ENCODE measurements around the gene SHROOM2. TPM values are rescaled to one million over a fixed set of nuclear protein-coding genes. Genes with fewer than 3 reads are reported as not detected.

Gene SHROOM2
- total RNA-seq, 1 experiment from 2014 or later, result 14.1 TPM

- no TSS peak for BruUV-seq (replicated peaks)
- H3K9me3 Mint-ChIP-seq (ENCODE audit: low read depth, unreplicated experiment), result peaks cover 2% of the 10 kb centered on the region
- H3K4me1 Mint-ChIP-seq (ENCODE audit: low read depth, unreplicated experiment), result peaks cover 14% of the 10 kb centered on the region
- peaks cover 5% of the 10 kb centered on the region for H3K36me3 Mint-ChIP-seq (ENCODE audit: insufficient read depth, unreplicated experiment)
- H3K27ac Mint-ChIP-seq (ENCODE audit: unreplicated experiment), result no peak overlapping the region
- intact Hi-C loops (cut with micrococcal nuclease; ENCODE audit: unreplicated experiment), result no loop called here
- CTCF ChIA-PET, result interaction anchor here (0.7 kb wide), 1 partner anchor 472 kb away, joined by 4 read pairs; no protein-coding TSS in a partner anchor
- no peak for TF ChIP-seq CTCF (IDR thresholded peaks at IDR 0.05; ENCODE audit: unreplicated experiment)
- DNase-seq, result no peak
- H3K27me3 Mint-ChIP-seq (ENCODE audit: unreplicated experiment), result no peaks in the 10 kb centered on the region
- no peak overlapping the region for H3K4me3 Mint-ChIP-seq (ENCODE audit: low read depth, unreplicated experiment)
Observed at GRCh38 chrX:9772943-9773342, 13.3 kb upstream of the SHROOM2 start.

GRCh38 chrX:9775930-9776329 lies 10.3 kb upstream of the SHROOM2 start:
- DNase-seq, result no peak
- Mint-ChIP-seq H3K27ac (ENCODE audit: unreplicated experiment) (no peak overlapping the region), H3K4me1 (ENCODE audit: low read depth, unreplicated experiment) (peaks cover under 1% of the 10 kb centered on the region), H3K36me3 (ENCODE audit: insufficient read depth, unreplicated experiment) (peaks cover 5% of the 10 kb centered on the region), H3K4me3 (ENCODE audit: low read depth, unreplicated experiment) (no peak overlapping the region), H3K27me3 (ENCODE audit: unreplicated experiment) (no peaks in the 10 kb centered on the region), H3K9me3 (ENCODE audit: low read depth, unreplicated experiment) (no peaks in the 10 kb centered on the region)
- intact Hi-C loops (cut with micrococcal nuclease; ENCODE audit: unreplicated experiment), result no loop called here
- CTCF ChIA-PET, result no interaction called here
- no TSS peak for BruUV-seq (replicated peaks)
- TF ChIP-seq CTCF (IDR thresholded peaks at IDR 0.05; ENCODE audit: unreplicated experiment), result no peak

GRCh38 chrX:9781941-9782340 lies 4.3 kb upstream of the SHROOM2 start:
- Mint-ChIP-seq H3K27me3 (ENCODE audit: unreplicated experiment) (no peaks in the 10 kb centered on the region), H3K4me3 (ENCODE audit: low read depth, unreplicated experiment) (no peak overlapping the region), H3K36me3 (ENCODE audit: insufficient read depth, unreplicated experiment) (peaks cover 12% of the 10 kb centered on the region), H3K27ac (ENCODE audit: unreplicated experiment) (no peak overlapping the region), H3K9me3 (ENCODE audit: low read depth, unreplicated experiment) (no peaks in the 10 kb centered on the region), H3K4me1 (ENCODE audit: low read depth, unreplicated experiment) (no peaks in the 10 kb centered on the region)
- intact Hi-C loops (cut with micrococcal nuclease; ENCODE audit: unreplicated experiment), result loop anchor here (10.0 kb wide), 1 partner anchor 63 kb away; no protein-coding TSS in a partner anchor
- TF ChIP-seq CTCF (IDR thresholded peaks at IDR 0.05; ENCODE audit: unreplicated experiment), result no peak
- BruUV-seq (replicated peaks), result TSS peak; percentile 5
- CTCF ChIA-PET, result no interaction called here
- no peak for DNase-seq

- no peak for DNase-seq
- H3K4me1 Mint-ChIP-seq (ENCODE audit: low read depth, unreplicated experiment), result peaks cover 18% of the 10 kb centered on the region
- H3K27ac Mint-ChIP-seq (ENCODE audit: unreplicated experiment), result no peak overlapping the region
- peaks cover 22% of the 10 kb centered on the region for H3K36me3 Mint-ChIP-seq (ENCODE audit: insufficient read depth, unreplicated experiment)
- no peak for TF ChIP-seq CTCF (IDR thresholded peaks at IDR 0.05; ENCODE audit: unreplicated experiment)
- intact Hi-C loops (cut with micrococcal nuclease; ENCODE audit: unreplicated experiment), result loop anchor here (10.0 kb wide), 1 partner anchor 60 kb away; no protein-coding TSS in a partner anchor
- H3K4me3 Mint-ChIP-seq (ENCODE audit: low read depth, unreplicated experiment), result no peak overlapping the region
- CTCF ChIA-PET, result no interaction called here
- no TSS peak for BruUV-seq (replicated peaks)
- H3K9me3 Mint-ChIP-seq (ENCODE audit: low read depth, unreplicated experiment), result no peaks in the 10 kb centered on the region
- H3K27me3 Mint-ChIP-seq (ENCODE audit: unreplicated experiment), result no peaks in the 10 kb centered on the region
Observed at GRCh38 chrX:9784332-9784731, 1.9 kb upstream of the SHROOM2 start.
